ENCODE data around the gene MOBP.
"Not testable (repeated sequence)": the region's sequence is repeated elsewhere in the genome, so short reads cannot be mapped to it uniquely, and the experiment has no call there.

The MOBP gene

GRCh38 chr3:39453134-39453533 is 14.3 kb upstream of the MOBP start:
- DNase-seq = no peak

DNA sequence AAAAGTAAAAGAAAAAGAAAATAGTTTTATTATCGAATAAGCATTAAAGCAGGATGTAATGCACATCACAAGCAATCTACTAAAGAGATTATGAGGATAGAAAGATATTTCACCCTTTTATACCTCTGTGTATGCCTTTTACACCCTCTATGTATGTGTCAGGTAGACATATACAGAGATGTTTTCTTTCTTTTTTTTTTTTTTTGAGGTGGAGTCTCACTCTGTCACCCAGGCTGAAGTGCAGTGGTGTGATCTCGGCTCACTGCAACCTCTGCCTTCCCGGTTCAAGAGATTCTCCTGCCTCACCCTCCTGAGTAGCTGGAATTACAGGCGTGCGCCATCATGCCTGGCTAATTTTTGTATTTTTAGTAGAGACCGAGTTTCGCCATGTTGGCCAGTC is 13.6 kb upstream of the MOBP start:
- DNase-seq = not testable (repeated sequence)

GRCh38 chr3:39454591-39455217 is 12.8 kb upstream of the MOBP start:
- no peak for DNase-seq

GRCh38 chr3:39456159-39456558 is 11.3 kb upstream of the MOBP start:
- DNase-seq = no peak

DNA sequence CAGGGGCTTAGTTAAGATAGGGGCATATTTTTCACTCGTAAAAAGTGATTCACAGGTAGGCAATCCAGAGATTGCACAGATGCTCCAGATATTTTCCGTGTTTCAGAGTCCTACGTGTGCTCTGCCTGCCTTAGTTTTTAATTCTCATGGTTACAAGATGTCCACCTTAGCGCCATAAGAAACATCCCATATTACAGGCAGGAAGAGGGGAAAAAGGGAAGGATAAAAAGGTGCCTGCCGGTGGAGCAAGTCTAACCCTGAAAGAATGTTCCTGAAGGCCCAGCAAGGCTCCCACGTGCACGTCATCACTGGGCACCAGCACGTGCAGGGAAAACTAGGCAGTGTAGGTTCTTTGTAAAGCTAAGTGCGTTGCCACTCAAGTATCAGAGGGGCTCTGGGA is 10.1 kb upstream of the MOBP start:
- DNase-seq = no peak

DNA sequence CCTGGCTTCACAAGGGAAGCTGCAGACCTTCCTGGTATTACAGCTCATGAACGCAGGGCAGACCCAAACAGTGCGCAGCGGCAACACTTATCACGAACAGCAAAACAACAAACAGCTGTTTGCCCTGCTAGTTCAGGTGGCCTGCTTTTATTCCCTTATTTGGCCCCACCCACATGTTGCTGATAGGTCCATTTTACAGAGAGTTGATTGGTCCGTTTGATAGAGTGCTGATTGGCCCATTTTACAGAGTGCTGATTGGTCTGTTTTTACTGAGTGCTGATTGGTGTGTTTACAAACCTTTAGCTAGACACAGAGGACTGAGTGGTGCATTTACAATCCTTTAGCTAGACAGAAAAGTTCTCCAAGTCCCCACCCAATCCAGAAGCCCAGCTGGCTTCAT is 8.9 kb upstream of the MOBP start:
- not testable (repeated sequence) for DNase-seq

- DNase-seq = no peak
These were observed 6.8 kb upstream of the MOBP start for GRCh38 chr3:39460677-39461076.

DNA sequence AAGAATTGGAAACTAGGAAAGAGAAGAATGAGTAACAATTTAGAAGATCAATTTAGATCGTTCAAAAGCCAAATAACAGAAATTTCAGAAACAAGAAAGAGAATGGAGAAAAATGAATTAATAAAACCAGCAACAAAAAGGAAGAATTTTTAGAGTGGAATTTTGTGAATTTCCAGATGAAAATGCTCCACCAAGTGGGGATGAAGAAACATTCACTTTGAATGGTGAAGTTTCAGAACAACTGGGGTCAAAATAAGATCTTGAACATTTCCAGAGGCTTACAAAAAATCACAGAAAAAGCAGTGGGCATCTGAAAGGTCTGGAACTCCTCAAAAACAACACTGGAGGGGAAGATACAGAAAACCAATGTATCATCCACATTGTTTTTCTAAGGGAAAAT is 4.2 kb upstream of the MOBP start:
- DNase-seq = no peak

DNA sequence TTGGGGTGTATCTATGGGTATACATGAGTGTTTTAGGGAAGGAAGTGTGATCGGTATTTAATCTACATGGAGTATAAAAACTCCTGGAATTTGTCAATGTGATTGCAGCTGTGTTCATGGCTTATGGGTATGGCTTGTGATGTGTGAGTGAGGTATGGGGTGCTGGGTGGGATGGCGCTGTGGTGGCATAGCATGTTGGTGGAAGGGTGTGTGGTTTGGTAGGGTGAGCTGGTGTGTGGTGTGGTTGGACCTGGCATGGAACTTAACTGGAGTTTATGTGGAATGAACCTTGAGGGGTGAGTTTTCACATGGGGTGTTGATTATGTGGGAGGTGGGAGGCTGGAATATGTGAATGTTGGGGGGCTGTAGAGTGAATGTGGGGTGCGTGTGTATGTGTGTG is 492 bp upstream of the MOBP start:
- DNase-seq = no peak

DNA sequence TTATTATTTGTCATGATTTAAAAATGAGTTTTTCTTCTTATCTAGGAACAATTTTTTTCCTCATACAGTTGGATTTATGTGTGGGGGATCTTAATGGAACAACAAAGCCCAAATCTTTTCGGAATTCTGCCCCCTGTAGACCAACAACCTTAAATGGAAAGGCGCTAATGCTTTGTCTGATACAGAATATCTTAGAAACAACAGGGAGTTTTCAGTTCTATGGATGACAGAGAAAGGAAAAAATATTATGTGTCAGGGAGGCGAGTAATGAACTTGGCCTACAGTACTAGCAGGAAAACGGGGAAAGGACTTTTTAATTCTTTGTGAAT is 592 bp downstream of the MOBP start:
- DNase-seq = no peak

DNA sequence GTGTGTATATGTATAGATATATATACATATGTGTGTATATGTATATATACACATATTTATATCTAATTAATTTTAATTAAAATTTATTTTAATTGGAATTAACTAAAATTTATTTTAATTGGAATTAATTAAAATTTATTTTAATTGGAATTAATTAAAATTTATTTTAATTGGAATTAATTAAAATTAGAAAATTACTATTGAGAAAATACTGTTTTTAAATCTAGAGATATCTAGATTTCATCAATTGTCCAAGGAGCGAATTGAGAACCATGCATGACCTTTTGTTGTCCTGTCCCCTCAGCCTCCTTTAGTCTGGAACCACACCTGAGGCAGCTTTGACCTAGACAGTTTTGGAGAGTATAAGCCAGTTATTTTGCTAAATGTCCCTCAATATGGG is 1.8 kb downstream of the MOBP start:
- no peak for DNase-seq

DNA sequence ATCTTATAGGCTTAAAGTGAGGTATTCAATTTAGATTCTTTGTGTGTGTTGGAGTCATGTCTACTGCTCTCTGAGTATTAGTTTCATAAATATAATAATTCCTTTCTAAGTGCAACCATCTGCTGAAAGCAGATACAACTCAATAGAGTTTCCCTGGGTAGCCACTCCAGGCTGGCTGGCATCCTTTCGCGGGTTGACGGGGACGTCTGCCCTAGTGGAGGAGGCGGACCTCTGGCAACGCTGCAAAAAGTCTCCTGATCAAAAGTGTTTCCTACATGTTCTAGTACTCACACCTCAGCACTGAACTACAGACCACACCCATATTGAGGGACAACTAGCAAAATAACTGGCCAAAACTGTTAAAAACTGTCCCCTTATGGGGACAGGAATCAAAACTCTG is 2.5 kb downstream of the MOBP start:
- DNase-seq = no peak

GRCh38 chr3:39471652-39472051 is 4.2 kb downstream of the MOBP start:
- no peak for DNase-seq

DNA sequence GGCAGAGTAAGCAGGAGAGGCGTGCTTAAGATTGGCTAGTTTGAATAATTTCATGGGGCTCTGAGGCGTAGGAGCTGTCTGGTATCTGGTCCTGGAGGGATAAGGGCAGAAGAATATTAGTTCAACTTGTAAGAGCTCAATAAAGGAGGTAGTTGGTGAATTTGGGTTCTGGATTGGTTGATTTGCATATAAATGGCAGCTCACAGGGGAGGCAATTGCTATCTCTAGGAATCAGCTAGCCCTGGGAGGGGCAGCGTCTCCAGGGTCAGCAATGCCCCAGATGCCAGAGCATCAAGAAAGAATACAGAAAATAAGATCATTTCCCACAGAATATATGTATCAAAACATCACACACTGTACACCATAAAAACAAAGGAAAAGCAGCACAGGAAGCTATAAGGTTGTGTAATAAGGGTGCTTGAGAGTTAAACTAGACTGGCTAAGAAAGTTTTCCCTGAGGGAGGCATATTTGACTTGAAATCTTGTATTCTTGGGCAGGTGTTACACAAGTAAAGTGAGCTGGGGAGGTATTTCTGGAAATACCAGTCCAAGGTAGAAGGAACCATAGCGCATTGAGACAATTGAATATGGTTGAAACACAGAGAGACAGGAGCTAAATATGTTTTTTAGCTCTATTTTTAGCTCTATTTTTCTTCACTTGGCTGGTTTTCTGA is 6.1 kb downstream of the MOBP start:
- no peak for DNase-seq

- DNase-seq = no peak
These were observed 6.6 kb downstream of the MOBP start for GRCh38 chr3:39474126-39474515.

- DNase-seq = no peak
These were observed 9.3 kb downstream of the MOBP start for GRCh38 chr3:39476783-39477182.

DNA sequence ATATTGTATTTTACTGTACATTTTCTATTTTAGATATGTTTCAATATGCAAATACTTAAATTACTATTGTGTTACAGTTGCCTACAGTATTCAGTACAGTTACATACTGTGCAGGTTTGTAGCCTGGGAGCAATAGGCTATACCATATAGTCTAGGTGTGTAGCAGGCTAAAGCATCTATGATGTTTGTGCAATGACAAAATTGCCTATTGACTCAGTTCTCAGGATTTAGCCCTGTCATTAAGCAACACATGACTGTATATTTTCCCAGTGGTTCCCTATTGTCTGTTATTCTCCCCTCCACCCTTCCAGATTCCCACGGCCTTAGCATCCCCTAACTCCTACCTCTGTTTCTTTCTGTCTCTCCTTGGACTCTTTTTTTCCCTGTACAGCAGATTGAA is 10.7 kb downstream of the MOBP start:
- DNase-seq = no peak

- DNase-seq = no peak
These were observed 12.4 kb downstream of the MOBP start for GRCh38 chr3:39479701-39480414.

- no peak for DNase-seq
These were observed 18.1 kb downstream of the MOBP start for GRCh38 chr3:39485547-39485946.

- no peak for DNase-seq
These were observed 23.5 kb downstream of the MOBP start for GRCh38 chr3:39491014-39491413.

DNA sequence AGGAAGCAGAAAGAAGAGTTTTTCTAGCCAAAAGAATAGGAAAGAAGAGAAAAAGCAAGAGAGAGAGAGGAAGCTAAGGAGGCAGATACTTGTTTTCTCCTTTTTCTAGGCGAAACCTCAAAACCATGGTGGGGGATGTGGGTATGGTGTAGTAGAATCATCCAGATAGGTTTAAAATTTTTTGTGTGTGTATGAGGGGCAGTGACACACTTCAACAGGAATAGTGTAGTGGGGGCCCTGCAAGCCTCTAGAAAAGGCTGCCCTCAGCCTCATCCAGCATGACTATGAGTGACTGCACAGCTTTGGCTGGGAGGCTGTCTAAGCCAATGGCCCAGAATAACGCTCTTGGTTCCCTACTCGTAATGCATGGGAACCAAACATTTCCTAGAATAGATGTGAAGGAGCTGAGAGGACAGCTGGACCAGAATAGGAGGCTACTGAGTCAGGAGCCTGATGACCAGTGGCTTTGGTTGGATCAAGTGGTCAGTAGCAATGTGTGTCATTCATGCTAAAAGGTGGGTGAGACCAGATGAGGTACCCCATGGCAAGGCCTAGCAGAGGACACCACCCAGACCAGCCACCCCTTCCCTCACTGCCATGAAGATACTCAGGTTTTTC is 24.4 kb downstream of the MOBP start:
- DNase-seq = no peak

- no peak for DNase-seq
These were observed 27.3 kb downstream of the MOBP start for GRCh38 chr3:39494781-39495180.

- DNase-seq = no peak
These were observed 30.3 kb downstream of the MOBP start for GRCh38 chr3:39497753-39498152.

- DNase-seq = no peak
These were observed 32.3 kb downstream of the MOBP start for GRCh38 chr3:39499651-39500273.
